ENCODE measurements around the gene IFITM10. TPM values are rescaled to one million over a fixed set of nuclear protein-coding genes. Genes with fewer than 3 reads are reported as not detected.

Gene IFITM10
- polyA plus RNA-seq, 4 donors, result 0.11 to 0.46 (median 0.32) TPM

DNA sequence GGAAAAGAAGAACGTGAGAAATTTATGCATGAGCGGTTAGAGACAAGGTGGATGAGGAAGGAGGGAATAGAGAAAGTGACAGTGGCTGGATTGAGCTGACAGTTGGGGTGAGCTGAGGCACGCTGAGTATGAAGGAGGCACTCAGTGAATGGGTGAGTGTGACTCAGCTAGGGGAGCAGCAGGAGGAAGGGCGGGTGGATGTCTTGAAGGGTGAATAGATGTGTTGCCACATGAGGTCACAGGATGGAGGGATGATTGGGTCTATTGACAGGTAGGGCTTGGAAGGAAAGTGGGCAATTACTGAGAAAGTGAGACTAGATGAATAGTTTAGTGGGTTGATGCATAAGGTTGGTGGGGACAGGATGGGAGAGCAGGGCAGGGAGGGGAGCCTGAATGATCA lies 8.0 kb downstream of the IFITM10 start:
- no peak for DNase-seq (ENCODE audit: low read depth in 4 of 4, low spot score in 2 of 4)

DNA sequence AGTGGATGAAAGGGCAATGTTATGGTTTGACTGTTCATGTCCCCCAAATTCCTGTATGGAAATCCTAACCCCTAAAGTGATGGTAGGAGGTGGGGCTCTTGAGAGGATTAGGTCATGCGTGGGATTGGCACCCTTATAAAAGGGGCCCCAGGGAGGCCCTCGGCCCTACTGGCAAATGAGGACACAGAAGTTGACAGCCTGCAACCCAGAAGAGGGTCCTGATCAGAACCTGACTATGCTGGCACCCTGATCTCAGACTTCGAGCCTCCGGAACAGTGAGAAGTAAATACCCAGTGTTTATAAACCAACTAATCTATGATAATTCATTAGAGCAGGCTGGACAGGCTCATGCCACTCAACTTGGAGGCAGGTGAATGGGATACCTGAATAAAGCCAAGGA lies 8.7 kb downstream of the IFITM10 start:
- no peak for DNase-seq (ENCODE audit: low read depth in 4 of 4, low spot score in 2 of 4)

DNA sequence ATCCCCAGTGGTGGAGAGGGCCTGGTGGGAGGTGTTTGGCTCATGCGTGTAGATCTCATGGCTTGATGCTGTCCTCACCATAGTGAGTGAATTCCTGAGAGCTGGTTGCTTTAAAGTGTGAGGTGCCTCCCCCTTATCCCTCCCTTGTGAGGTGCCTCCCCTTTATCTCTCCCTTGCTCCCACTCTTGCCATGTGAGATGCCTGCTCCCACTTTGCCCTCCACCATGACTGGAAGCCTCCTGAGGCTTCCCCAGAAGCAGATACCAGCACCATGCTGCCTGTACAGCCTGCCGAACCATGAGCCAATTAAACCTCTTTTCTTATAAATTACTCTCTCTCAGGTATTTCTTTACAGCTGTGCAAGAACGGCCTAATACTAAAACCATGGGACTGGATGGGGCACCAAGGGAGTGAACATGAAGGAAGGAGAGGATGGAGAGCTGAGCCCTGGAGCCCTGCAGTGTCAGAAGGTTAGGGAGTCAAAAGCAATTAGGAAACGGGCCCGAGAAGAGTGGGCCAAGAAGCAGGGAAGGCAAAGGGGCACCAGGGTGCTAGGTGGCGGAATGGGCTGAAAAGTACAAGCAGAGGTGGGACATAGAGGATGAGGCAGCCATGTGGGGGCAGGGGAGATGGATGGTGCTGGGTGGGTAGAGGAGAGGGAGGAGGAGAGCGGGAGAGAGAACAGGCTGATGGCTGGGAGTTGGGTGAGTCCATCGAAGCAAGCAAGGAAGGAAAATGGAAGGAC lies 9.4 kb downstream of the IFITM10 start:
- no peak for DNase-seq (ENCODE audit: low read depth in 4 of 4, low spot score in 2 of 4)

DNA sequence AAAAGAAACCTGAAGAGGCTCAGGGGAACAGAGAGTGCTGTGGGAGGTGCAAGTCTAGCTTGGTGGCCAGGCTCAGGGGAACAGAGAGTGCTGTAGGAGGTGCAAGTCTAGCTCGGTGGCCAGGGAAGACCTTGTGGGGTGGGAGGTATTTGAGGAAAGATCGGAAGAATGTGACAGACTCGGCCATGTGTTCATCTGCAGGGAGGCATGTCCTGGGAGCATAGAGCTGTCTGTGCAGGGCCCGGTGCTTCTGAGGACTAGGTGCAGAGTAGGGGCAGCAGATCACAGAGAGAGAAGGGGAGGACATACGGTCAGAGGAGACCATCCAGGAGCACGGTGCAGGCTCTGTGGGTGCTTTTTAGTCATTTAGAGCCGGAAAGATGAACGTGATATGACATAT lies 10.8 kb downstream of the IFITM10 start:
- no peak for DNase-seq (ENCODE audit: low read depth in 4 of 4, low spot score in 2 of 4)

DNA sequence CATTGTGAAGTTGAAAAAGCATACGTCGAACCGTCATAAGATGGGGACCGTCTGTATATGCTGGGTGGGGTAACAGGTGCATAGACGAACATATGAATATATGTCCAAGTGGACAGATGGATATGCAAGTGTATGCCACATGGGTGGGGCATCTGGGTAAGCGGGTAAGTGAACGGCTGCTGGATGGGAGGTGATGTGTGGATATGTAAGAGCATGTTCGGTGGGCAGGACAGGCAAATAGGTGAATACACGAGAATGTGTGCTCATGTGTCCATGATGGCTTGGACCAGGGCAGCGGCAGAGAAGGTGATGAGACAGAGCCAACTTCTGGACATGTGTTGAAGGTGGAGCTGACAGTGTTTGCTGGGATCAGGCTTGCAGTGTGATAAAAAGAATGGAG lies 12.0 kb downstream of the IFITM10 start:
- no peak for DNase-seq (ENCODE audit: low read depth in 4 of 4, low spot score in 2 of 4)

DNA sequence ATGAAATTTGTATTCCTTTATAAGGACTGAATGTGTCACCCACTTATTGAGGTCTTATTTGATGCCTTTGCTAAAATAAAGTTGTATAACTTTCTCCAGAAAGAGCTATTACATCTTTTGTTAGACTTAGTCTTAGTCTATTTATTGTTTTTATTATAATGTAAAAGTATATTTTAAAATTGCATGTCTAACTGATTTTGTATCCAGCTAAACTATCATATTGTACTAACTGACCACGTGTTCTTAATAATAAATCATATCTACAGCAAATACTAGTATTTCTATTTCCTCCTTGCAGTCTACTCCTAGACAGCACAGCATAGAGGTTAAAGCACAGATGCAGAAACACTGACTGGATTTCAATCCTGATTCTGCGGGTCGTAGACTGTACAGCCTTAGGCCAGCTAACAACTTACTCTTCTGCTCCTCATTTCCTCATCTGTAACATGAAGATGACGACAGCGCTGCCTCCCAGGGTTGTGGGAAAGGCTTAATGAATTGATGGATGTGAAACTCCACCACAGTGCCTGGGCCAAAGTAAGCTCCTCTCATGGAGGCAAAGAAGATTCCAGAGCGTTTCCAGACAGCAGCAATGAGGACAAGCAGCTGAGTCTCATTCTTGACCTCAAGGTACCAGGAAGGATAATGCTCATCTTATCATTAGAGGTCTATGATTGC lies 13.2 kb downstream of the IFITM10 start:
- DNase-seq (ENCODE audit: low read depth in 4 of 4, low spot score in 2 of 4), result no peak

DNA sequence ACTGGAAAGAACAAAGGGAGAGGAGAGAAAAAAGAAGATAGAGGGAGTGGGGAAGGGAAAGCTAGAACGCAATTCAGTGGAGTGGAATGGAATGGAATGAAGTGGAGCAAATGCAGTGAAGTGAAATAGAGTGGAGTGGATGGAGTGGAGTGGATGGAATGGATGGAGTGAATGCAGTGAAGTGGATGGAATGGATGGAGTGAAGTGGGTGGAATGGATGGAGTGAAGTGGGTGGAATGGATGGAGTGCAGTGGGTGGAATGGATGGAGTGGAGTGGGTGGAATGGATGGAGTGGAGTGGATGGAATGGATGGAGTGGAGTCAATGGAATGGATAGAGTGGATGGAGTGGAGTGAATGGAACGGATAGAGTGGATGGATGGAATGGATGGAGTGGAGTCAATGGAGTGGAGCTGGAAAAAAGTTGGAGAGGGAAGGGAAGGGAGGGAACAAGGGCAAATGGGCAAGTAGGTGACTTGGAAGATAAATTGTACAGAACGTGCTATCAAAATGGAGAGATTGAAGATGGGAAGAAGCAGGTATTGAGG lies 13.9 kb downstream of the IFITM10 start:
- no peak for DNase-seq (ENCODE audit: low read depth in 4 of 4, low spot score in 2 of 4)

DNA sequence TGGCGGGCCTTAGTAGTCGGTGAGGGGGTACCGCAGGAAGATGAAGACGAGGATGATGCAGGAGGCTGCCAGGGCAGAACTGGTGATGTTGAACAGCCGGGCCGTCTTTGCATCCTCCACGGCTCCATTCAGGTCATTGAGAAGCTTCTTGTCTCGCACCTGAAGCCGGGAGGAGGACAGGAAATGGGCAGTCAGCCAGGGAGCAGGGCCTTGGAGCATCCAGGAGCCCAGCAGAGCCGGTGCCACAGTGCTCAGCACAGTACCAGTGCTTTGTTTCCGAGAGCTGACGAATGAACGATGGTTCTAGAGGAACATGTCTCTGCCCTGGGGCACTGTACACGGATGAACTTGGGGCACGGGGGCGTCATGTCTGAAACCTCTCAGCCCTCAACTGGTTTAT lies 15.1 kb downstream of the IFITM10 start:
- no peak for DNase-seq (ENCODE audit: low read depth in 4 of 4, low spot score in 2 of 4)

DNA sequence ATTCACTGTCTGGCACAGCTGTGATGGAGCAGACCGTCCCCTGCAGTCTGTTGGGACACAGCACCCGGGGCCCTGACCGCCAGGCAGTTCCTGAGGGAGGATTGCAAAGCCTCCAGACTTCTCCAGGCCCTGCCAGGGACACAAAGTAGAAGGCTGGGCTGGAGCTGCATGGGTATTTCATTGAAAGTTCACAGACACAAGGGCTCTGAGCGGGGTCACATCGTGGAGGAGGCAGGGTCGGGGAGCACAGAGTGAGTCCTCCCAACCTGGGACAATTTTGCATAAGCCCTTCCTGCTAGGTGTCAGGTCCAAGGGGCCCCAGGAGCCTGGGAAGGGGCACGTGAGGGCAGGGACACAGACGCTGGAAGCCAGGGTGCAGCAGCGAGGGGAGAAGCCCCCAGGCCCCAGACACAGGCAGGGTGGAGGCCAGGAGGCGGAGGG lies 15.7 kb downstream of the IFITM10 start:
- DNase-seq (ENCODE audit: low read depth in 4 of 4, low spot score in 2 of 4), result no peak

DNA sequence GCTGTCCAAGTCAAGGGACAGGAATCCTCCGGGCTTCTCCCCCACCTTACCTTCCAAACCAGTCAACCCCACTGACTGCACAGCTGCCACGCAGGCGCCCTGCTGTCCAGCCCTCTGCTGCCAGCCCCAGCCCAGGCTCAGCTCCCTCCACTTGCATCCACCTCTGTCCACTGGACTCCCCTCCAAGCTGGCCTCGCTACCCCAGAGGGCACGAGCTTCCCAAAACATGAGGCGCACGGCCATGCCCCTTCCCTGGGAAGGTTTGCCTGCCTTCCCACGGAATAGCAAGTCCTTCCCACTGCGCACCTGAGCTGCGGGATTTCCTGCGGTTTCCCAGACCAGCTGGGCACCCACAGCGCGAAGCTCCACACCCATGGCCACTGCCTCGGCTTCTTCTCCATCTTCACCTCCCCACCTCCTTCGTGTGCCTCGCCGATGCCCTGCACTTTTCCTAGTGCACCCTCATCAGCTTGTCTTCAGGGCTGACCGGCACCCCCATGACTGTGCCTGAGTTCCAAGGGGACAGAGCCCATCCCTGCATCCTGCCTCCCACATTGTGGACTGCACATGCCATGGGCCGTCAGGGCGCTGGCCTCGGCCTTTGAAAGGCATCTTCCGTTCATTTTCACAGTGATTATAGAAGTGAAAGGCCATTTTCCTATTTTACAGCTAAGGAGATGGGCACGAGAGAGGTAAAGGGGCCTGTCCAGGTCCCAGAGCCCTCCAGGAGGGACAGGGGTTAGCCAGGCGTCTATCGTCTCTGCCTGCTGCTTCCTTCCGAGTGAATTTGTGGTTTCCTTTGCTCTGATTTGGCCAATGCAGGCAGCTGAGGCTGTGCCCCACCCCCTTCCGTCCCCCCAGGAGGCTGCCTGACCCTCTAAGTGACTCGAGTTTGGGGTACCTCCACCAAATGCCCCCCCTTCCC lies 16.4 kb downstream of the IFITM10 start:
- no peak for DNase-seq (ENCODE audit: low read depth in 4 of 4, low spot score in 2 of 4)

DNA sequence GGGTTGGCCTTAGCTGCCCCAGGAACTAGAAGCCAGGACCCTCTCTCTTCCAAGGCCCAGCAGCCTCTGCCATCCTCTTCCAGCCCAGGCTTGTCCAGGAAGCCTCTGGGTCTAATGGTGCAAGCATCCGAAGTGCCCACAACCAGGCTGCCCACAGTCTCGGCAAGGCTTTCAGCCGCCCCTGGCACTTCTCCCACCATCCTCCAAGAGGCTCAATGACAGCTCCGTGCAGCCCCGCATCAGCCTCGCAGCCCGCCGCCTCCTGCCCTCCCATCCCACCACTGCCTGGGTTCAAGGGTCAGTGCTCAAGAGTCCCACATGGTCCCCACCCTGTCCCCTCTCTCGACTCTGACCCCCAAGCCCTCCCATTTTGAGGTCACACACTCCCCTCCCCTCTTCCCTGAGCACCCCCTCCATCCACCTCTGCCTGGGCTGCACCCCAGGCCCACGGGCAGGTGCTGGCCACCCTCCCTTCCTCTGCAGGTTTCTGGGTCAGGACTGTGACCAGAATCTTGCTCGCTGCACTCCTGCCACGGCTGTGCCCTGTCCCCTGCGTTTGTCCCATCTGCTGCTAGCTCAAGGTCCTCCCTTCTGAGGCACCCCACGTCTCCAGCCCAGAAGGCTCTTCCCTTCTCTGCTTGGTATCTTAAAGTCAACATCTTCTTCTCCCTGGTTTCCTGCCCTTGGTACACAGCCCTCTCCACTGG lies 17.2 kb downstream of the IFITM10 start:
- DNase-seq (ENCODE audit: low read depth in 4 of 4, low spot score in 2 of 4), result no peak

DNA sequence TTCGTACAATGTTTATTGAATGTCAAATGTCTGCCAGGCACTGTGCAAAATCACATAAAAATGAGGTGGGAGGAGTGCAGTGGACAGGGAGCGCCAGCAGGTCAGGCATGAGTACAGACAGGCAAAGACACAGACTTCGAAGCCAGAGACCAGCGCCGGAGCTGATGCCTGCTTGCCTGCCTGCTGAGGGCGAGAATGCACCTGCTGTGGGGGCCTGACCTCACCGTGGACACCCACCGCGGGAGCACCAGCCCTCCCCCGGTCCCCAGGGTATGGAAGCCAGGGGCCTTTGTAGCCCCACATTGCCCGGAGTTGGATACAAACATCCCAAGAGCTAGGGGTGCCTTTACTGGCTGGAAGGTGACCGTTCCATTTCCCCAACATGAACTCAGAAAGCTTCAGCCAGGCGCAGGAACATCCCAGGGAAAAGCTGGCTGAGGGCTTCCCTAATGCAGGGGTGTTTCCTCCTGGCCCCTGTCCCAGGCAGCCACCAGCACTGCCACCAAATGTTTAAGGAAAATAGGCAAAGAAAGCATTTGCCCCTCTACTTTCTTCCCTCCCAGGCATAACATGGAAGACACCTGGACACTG lies 17.9 kb downstream of the IFITM10 start:
- no peak for DNase-seq (ENCODE audit: low read depth in 4 of 4, low spot score in 2 of 4)

DNA sequence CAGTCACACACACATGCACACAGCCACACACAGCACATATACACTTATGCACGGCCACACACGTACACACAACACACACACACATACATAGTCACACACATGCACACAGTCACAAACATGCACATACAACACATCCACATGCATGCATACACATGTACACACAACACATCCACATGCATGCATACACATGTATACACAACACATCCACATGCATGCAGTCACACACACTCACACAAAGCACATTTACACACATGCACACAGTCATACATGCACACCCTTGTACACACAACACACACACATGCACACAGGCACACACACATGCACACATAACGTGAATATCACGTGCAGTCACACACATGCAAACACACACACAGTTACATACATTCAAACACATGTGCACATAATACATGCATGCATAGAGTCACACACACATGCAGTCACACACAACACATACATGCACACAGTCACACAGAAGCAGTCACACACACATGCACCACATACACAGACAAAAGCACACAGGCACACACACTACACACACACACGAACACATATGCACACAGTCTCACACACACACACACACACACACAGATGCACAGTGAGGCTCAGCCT lies 18.8 kb downstream of the IFITM10 start:
- DNase-seq (ENCODE audit: low read depth in 4 of 4, low spot score in 2 of 4), result no peak

DNA sequence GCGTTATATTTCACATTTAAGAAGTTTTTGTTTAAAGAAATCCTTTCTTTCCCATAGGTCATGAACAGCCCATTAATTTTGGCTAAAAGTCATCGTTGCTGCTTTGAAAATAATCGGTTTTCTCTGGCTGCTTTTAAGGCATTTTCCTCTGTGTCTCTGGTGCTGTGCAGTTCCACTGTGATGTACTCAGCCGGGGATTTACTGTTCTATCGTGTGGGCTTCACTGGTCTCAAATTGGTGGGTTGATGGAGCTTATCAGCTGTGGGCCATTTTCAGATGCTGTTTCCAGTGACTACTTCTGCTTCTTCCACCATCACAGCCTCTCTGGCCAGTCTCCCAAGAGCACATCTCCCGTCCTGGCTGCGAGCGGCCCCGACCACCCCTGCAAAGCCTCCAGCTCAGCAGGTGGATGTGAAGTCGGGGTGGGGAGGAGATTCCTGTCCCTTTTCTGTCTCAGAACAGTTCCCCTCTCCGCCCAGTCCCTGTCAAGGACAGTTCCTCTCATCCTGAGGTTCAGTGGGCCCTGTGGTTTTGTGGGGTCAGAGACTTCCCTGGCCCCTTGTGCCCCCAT lies 20.3 kb downstream of the IFITM10 start:
- no peak for DNase-seq (ENCODE audit: low read depth in 4 of 4, low spot score in 2 of 4)

DNA sequence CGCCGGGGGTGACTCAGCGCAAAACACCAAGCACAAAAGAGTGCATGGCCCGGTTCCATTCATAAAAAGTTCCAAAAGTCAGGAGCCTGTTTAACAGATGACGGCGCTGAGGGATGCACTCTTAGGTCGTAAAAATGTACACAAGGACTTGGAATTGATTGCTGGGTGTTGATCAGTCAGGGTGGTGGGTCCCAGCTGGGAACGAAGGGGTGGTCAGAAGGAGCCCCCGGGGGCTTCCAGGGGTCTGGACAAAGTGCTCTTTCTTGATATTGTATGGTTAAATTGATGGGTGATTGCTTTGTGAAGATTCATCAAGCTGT lies 20.7 kb downstream of the IFITM10 start:
- no peak for DNase-seq (ENCODE audit: low read depth in 4 of 4, low spot score in 2 of 4)

DNA sequence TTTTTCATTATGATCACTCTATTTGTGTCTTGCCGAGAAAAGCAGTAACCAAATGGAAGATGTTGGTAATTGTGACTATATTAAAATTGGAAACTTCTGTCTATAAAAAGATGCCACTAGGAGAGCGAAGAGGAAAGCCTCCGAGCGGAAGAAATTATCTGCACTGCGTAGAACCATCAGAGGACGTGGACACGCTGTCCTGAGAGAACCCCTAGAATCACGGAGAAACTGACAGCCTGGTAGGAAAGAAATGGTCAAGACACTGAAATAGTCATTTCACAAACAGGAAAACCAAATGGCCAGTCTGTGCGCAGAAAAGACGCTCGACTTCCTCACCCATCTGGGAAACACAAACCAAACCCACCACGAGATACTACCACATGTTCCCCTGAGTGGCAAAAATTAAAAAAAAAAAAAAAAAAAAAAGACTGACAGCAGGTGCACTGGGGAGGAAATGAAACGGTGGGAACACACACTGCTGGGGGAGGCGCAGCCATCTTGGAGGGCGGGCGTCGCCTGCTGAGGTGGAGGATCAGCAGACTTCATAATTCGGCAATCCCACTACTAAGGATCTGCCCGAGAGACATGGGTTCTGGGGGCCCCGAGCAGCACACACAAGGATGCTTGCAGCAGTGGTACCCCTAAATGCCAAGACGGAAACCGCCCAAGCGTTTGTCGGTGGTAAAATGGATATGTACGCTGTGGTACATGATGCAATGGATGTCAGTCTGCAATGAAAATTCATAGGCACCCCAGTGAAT lies 21.3 kb downstream of the IFITM10 start:
- no peak for DNase-seq (ENCODE audit: low read depth in 4 of 4, low spot score in 2 of 4)

DNA sequence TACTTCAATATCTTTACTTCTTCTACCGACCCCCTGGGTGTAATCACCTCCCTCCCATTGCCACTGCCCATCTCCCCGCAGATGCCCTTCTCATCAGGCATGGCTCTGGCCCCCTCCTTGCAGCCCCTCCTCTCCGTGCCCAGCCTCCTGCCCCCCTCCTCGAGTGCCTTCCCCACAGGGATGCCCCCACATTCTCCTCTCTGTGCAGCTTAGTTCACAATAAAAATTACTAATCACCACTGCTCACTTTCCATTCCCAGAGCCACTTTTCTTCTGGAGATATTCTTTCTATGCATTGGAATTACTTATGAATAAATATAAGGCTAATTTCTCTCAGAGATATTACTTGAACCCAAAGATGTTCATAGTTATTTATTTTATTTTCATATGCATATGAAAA lies 22.1 kb downstream of the IFITM10 start:
- DNase-seq (ENCODE audit: low read depth in 4 of 4, low spot score in 2 of 4), result no peak

DNA sequence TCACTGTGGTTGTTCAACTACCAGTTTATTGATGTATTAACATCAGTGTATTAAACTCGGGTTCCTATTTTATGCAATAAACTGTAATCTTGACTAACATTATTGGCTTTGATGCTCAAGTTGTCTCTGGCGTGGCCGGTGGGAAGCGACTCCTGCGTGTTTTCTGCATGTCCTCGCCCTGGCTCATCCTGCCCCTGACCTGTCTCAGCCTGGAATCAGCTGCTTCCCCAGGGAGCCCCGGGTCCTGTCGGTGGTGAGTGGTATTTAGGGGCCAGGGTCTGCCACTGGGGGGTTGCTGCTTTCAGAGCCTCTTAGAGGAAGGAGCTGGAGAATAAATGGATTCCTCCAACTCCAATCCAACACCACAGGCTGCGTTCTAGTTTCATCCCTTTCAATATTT lies 22.5 kb downstream of the IFITM10 start:
- no peak for DNase-seq (ENCODE audit: low read depth in 4 of 4, low spot score in 2 of 4)
